KOPT-K1 (cell line): ENCODE data around the gene GPHB5.
"Not testable (repeated sequence)": the region's sequence is repeated elsewhere in the genome, so short reads cannot be mapped to it uniquely, and the experiment has no call there.

ENCODE experiments used
- H3K27ac ChIP-seq: fragments of 200-600 bp; sonication (generic); 2 replicates; pipeline ENCODE4 v1.5.1; 2016; ENCODE audit warnings: antibody characterized with exemption, mild to moderate bottlenecking, low read depth, low read length; ENCODE audit not compliant: poor library complexity, severe bottlenecking
- H3K36me3 ChIP-seq: fragments of 200-600 bp; sonication (generic); 2 replicates; pipeline ENCODE4 v1.5.1; 2017; ENCODE audit warnings: antibody characterized with exemption, mild to moderate bottlenecking, low read length, moderate library complexity; ENCODE audit not compliant: insufficient read depth
- H3K9me3 ChIP-seq: fragments of 200-600 bp; sonication (generic); 2 replicates; pipeline ENCODE4 v1.5.1; 2017; ENCODE audit warnings: antibody characterized with exemption, low read length, mild to moderate bottlenecking; ENCODE audit not compliant: insufficient read depth, poor library complexity, severe bottlenecking

GPHB5 gene

GRCh38 chr14:63279933-63280332 is 38.8 kb downstream of the GPHB5 start:
- not testable (repeated sequence) for H3K36me3 ChIP-seq, H3K9me3 ChIP-seq, H3K27ac ChIP-seq

DNA sequence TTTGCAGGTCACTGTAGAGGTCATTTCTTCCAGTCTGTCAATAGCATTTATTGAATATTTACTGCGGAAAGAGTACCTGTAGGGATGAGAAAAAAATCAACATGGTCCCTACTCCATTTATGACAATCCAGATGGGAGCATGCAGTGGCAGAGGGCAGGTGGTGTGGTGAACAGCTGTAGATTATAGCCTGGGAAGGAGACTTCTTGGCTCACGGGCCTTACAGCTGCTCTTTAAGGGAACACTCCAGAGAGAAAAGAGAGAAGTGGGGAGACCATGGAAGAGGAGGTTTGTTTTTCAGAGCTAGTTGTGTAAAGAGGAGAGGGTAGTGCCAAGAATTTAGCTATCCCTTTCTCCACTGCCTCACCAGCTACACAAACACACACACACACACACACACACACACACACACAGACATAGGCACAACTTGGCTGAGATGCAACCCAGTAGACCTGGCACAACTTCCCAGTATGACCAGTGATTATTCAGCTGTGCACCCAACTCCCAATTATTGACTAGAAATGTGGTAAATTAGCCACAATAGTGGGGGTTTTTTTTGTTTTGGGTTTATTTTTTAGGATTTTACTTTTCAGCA is 41.0 kb downstream of the GPHB5 start:
- no peaks in the 10 kb centered on the region for H3K9me3 ChIP-seq
- H3K27ac ChIP-seq = no peak overlapping the region

GRCh38 chr14:63276492-63277342 is 42.0 kb downstream of the GPHB5 start:
- Histone ChIP-seq H3K36me3 (no peaks in the 10 kb centered on the region), H3K9me3 (no peaks in the 10 kb centered on the region), H3K27ac (no peak overlapping the region)

More for the DNA sequence above, 41.0 kb downstream of the GPHB5 start:
- no peaks in the 10 kb centered on the region for H3K36me3 ChIP-seq

- H3K9me3 ChIP-seq = no peaks in the 10 kb centered on the region
- H3K36me3 ChIP-seq = no peaks in the 10 kb centered on the region
These were observed 42.7 kb downstream of the GPHB5 start for GRCh38 chr14:63276016-63276415.

GRCh38 chr14:63275611-63276010 is 43.1 kb downstream of the GPHB5 start:
- no peaks in the 10 kb centered on the region for H3K9me3 ChIP-seq
- no peaks in the 10 kb centered on the region for H3K36me3 ChIP-seq
- no peak overlapping the region for H3K27ac ChIP-seq

More at GRCh38 chr14:63276016-63276415, 42.7 kb downstream of the GPHB5 start:
- no peak overlapping the region for H3K27ac ChIP-seq

DNA sequence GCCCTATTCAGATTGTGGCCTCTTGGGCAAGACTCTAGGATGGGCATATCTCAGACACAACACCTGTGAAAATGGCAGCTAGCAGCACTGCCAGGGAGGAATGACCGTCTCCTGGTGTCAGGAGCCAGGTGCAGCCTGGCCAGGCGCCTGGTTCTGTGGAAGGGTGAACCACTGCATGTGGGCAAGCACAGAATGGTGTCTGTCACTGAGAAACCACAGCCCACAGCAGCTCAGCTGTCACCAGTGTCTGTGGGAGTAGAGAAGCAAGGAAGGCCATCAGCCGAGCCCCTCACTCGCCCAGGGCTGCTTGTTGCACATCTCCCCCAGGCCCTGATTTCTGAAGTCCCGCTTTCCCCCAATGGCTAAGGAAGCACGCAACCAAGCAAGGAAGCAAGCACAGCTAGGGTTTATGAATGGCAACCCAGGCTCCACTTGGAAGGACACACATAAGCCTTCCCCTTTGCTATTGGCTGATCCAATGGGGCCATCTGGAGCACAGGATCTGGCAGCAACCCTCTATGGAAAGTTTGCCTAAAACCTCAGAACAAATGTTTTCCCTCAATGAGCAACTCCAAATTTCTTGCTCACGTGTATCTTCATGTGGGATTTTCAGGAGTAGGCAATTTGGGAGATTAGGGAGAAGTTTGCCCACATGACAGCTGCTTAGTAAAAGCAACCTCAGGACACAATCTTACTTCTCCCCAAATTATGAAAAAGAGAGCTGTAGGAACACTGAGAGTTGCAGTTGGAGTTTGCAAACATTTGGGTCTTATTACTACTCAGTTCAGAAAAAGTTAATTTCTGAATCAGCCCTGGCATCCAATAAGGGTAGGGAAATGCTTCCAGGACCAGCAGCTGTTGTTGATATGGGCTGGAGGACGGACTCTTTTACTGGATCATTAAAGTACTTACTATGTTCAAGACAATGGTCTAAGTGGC is 44.7 kb downstream of the GPHB5 start:
- H3K36me3 ChIP-seq = no peaks in the 10 kb centered on the region
- no peaks in the 10 kb centered on the region for H3K9me3 ChIP-seq
- H3K27ac ChIP-seq = no peak overlapping the region

- Histone ChIP-seq H3K9me3 (no peaks in the 10 kb centered on the region), H3K27ac (no peak overlapping the region), H3K36me3 (no peaks in the 10 kb centered on the region)
These were observed 45.6 kb downstream of the GPHB5 start for GRCh38 chr14:63273129-63273528.

DNA sequence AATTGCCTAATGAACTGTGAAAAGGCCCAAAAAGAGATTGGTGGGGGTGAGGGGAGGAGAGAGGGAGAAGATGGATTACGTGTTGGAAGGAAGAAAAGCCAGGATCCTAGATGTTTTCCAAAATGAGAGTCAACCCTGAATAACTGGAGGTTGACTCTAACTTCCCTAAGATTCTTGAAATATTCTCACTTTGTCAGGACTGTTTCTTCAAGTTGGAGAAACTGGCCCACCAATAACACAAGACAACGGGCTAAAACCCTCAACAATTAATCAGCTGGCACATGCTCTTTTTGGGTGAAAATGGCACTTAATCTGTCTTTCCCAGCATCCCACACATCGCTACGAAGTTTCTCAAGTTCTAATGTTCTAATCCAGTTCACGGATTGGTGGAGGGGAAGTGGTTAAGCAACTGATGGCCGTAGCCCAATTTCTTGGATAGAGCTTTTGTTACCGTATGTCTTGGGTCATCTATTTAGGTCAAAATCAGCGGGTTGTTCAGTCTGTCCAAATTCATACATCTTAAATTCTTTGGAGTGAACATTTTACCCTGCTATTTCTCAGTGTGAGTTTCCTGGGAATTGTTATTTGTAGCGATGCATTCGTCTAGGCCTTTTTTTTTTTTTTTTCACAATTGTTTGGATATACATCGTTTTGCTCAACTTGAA is 49.0 kb downstream of the GPHB5 start:
- Histone ChIP-seq H3K9me3 (no peaks in the 10 kb centered on the region), H3K36me3 (no peaks in the 10 kb centered on the region), H3K27ac (no peak overlapping the region)

DNA sequence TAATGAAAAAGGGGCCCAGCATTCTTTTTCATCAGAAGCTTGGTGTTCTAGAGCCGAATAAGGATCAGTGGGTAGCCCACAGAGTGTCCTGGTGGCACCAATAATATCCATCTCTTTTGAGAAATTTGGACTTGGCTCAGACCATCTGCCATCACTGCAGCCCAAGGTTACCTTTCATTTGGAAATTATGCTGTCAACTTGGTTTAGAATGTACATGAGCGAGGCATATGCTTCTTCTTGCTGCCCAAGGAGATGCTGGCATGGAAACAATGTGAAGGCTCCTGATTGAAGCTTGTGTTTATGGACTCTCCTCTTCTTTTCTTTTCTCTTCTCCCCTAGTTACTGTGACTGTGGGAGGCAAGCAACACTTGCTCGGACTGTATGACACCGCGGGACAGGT is 50.0 kb downstream of the GPHB5 start:
- H3K9me3 ChIP-seq = no peaks in the 10 kb centered on the region
- H3K36me3 ChIP-seq = no peaks in the 10 kb centered on the region
- no peak overlapping the region for H3K27ac ChIP-seq

DNA sequence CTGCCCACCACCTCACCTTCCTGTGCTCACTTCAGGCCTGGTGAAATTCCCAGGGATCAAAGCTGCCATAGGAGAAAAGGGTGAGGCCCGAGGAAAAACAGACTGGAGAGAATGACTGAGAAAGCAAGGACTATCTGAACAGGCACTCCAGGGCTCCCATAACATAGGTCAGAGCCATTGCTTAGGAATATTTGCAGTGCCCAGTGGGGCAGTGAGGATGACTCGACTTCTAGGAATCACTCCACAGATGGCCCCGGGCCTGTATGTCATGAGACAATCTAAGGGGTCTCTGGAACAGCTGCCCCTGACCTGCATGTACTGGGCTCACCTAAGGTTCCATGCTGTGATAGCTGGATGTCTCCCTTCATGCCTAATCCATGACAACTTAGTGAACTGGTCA is 51.6 kb downstream of the GPHB5 start:
- no peak overlapping the region for H3K27ac ChIP-seq
- no peaks in the 10 kb centered on the region for H3K36me3 ChIP-seq
- H3K9me3 ChIP-seq = no peaks in the 10 kb centered on the region

- H3K36me3 ChIP-seq = no peaks in the 10 kb centered on the region
- H3K27ac ChIP-seq = no peak overlapping the region
- no peaks in the 10 kb centered on the region for H3K9me3 ChIP-seq
These were observed 52.6 kb downstream of the GPHB5 start for GRCh38 chr14:63266106-63266505.
